ENCODE measurements around the gene HPS3.

Gene HPS3

DNA sequence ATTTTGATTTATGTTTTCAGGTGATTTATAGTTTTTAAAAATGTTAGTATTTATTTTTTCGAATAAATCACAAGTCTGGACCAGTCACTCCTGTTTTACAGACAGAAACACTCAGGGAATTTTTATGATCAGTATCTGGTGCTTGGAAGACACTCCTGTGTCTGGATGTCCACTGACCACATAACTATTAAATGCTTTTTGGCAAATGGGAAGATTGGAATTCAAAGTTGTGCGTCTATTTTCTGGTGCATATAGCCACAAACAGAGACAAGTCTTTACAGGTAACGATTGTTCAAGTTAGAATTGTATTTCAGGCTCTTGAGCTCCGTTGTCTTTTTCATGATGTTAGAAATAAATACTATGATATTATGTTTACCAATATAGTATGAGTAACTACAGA is 80.0 kb downstream of the HPS3 start:
- H3K36me3 ChIP-seq (ENCODE audit: control insufficient read depth, insufficient read depth, low read length) = no peaks in the 10 kb centered on the region
- H3K27me3 ChIP-seq (ENCODE audit: control insufficient read depth, insufficient read depth, low read length) = no peaks in the 10 kb centered on the region
- H3K9me3 ChIP-seq (ENCODE audit: control insufficient read depth, low read length) = no peaks in the 10 kb centered on the region
- H3K27ac ChIP-seq = no peak overlapping the region
- H3K4me2 ChIP-seq (ENCODE audit: low read length) = no peak overlapping the region
- no peak overlapping the region for H3K9ac ChIP-seq
- H3K4me1 ChIP-seq = no peaks in the 10 kb centered on the region
- TF ChIP-seq, protein P1, sequence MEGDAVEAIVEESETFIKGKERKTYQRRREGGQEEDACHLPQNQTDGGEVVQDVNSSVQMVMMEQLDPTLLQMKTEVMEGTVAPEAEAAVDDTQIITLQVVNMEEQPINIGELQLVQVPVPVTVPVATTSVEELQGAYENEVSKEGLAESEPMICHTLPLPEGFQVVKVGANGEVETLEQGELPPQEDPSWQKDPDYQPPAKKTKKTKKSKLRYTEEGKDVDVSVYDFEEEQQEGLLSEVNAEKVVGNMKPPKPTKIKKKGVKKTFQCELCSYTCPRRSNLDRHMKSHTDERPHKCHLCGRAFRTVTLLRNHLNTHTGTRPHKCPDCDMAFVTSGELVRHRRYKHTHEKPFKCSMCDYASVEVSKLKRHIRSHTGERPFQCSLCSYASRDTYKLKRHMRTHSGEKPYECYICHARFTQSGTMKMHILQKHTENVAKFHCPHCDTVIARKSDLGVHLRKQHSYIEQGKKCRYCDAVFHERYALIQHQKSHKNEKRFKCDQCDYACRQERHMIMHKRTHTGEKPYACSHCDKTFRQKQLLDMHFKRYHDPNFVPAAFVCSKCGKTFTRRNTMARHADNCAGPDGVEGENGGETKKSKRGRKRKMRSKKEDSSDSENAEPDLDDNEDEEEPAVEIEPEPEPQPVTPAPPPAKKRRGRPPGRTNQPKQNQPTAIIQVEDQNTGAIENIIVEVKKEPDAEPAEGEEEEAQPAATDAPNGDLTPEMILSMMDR (IDR thresholded peaks at IDR 0.05) = no peak
- no peaks in the 10 kb centered on the region for H3K79me2 ChIP-seq
- no peak overlapping the region for H3K4me3 ChIP-seq (ENCODE audit: low read depth, low read length)
- H2AFZ ChIP-seq = no peak overlapping the region

DNA sequence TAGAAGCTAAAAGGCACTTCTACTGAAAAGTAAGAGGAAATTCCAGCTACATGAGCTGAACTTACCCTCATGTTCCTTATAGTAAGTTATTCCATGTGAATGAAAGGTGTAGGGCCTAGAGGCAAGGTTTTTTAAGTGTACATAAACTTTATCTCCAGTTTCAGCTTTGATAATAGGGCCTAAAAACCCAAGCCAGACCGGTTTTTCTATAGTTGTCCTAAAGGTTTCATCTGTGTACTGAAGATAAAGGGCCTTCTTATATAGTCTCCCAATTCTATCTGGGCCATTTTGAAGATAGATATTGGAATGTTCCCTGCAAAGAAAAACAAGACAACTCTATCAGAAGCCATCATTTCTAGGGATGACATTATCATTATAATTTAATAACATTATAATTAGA is 82.9 kb downstream of the HPS3 start:
- Histone ChIP-seq H3K4me3 (ENCODE audit: low read depth, low read length) (no peak overlapping the region), H3K9ac (no peak overlapping the region), H3K27me3 (ENCODE audit: control insufficient read depth, insufficient read depth, low read length) (no peaks in the 10 kb centered on the region), H3K79me2 (no peaks in the 10 kb centered on the region), H3K9me3 (ENCODE audit: control insufficient read depth, low read length) (no peaks in the 10 kb centered on the region), H3K36me3 (ENCODE audit: control insufficient read depth, insufficient read depth, low read length) (no peaks in the 10 kb centered on the region), H3K4me2 (ENCODE audit: low read length) (no peak overlapping the region), H3K27ac (no peak overlapping the region), H2AFZ (no peak overlapping the region), H3K4me1 (no peaks in the 10 kb centered on the region)
- TF ChIP-seq, protein P1 (IDR thresholded peaks at IDR 0.05) = no peak

GRCh38 chr3:149214702-149215101 is 85.3 kb downstream of the HPS3 start:
- no peaks in the 10 kb centered on the region for H3K4me1 ChIP-seq
- H3K27ac ChIP-seq = no peak overlapping the region
- H3K79me2 ChIP-seq = no peaks in the 10 kb centered on the region
- H3K4me2 ChIP-seq (ENCODE audit: low read length) = no peak overlapping the region
- TF ChIP-seq, protein P1 (IDR thresholded peaks at IDR 0.05) = no peak
- H3K9ac ChIP-seq = no peak overlapping the region
- H2AFZ ChIP-seq = no peak overlapping the region
- H3K36me3 ChIP-seq (ENCODE audit: control insufficient read depth, insufficient read depth, low read length) = no peaks in the 10 kb centered on the region
- no peaks in the 10 kb centered on the region for H3K9me3 ChIP-seq (ENCODE audit: control insufficient read depth, low read length)
- no peak overlapping the region for H3K4me3 ChIP-seq (ENCODE audit: low read depth, low read length)
- no peaks in the 10 kb centered on the region for H3K27me3 ChIP-seq (ENCODE audit: control insufficient read depth, insufficient read depth, low read length)

DNA sequence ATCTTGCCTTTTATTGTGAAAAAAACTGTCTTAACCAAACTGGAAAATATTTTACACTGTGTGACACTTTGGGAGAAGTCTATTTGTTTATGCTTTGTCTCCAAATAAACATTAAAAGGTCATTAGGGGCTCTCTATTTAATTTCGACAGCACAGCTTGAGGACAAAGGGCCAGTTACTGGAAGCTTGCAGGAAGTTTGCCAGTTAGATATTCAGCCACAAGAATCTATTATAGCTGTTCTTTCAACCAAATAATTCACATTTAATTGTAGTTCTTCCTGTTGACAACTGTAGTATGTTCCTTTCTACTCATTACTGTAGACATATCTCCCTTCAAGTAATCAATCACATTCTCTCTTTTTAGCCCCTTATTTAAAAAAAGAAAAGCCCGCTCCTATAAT is 86.1 kb downstream of the HPS3 start:
- no peaks in the 10 kb centered on the region for H3K27me3 ChIP-seq (ENCODE audit: control insufficient read depth, insufficient read depth, low read length)
- no peak overlapping the region for H3K4me2 ChIP-seq (ENCODE audit: low read length)
- H3K4me3 ChIP-seq (ENCODE audit: low read depth, low read length) = no peak overlapping the region
- no peaks in the 10 kb centered on the region for H3K36me3 ChIP-seq (ENCODE audit: control insufficient read depth, insufficient read depth, low read length)
- peak overlapping the region; percentile 41 for H3K27ac ChIP-seq
- no peaks in the 10 kb centered on the region for H3K4me1 ChIP-seq
- H3K79me2 ChIP-seq = no peaks in the 10 kb centered on the region
- H2AFZ ChIP-seq = no peak overlapping the region
- TF ChIP-seq, protein P1 (IDR thresholded peaks at IDR 0.05) = no peak
- no peaks in the 10 kb centered on the region for H3K9me3 ChIP-seq (ENCODE audit: control insufficient read depth, low read length)
- H3K9ac ChIP-seq = no peak overlapping the region

DNA sequence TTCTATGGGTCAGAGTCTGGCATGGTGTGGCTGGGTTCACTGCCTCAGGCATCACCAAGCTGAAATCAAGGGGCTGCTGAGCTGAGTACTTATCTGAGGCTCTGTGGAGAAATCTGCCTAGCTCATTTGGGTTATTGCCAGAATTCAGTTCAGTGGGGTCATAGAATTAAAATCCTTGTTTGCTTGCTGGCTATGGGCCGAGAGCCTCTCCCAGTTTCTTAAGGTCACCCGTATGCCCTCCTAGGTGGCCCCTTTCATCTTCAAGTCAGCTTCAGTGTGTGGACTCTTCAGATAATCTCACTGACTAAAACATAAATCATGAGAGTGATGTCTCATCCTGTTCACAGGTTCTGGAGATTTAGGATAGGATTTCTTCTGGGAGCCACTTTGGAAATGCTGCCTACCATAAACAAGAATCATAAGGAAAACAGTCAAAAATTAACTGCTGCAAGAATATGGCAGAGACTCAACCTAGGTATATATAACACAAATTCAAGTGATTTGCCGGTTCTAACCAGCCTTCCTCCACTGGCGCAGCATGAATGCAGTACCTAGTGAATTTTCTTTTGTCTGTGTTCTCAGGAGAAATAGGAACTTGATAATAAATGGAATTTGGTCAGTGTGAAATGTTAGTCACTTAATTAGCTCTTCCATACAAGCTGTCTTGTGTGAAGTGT is 86.9 kb downstream of the HPS3 start:
- no peak overlapping the region for H3K9ac ChIP-seq
- H3K9me3 ChIP-seq (ENCODE audit: control insufficient read depth, low read length) = no peaks in the 10 kb centered on the region

More for the DNA sequence above, 86.9 kb downstream of the HPS3 start:
- Histone ChIP-seq H3K27me3 (ENCODE audit: control insufficient read depth, insufficient read depth, low read length) (no peaks in the 10 kb centered on the region), H3K79me2 (no peaks in the 10 kb centered on the region), H2AFZ (no peak overlapping the region), H3K27ac (peak overlapping the region; percentile 41), H3K36me3 (ENCODE audit: control insufficient read depth, insufficient read depth, low read length) (no peaks in the 10 kb centered on the region), H3K4me2 (ENCODE audit: low read length) (no peak overlapping the region), H3K4me3 (ENCODE audit: low read depth, low read length) (no peak overlapping the region), H3K4me1 (no peaks in the 10 kb centered on the region)
- TF ChIP-seq, protein P1 (IDR thresholded peaks at IDR 0.05) = no peak

Data from parathyroid adenoma (tissue), 2 donors.